SK-N-SH (cell line): ENCODE results near the gene BAHCC1.

Experiments used
- EZH2phosphoT487 ChIP-seq: fragments of 200-600 bp; sonication (generic); IDR thresholded peaks from 2 replicates; pipeline ENCODE4 v1.6.1; 2017; ENCODE audit warnings: low read depth, mixed run types, mild to moderate bottlenecking, antibody characterized with exemption, moderate library complexity, borderline replicate concordance
- GABPA ChIP-seq: IDR thresholded peaks from 2 replicates; pipeline ENCODE4 v1.4.0; 2012; ENCODE audit warnings: low read depth, mild to moderate bottlenecking
- MEF2A ChIP-seq: IDR thresholded peaks from 2 replicates; pipeline ENCODE4 v1.4.0; 2012; ENCODE audit warnings: low read depth, borderline replicate concordance
- POLR2AphosphoS5 ChIP-seq: IDR thresholded peaks from 2 replicates; pipeline ENCODE4 v1.6.1; 2012; ENCODE audit warnings: low read depth, low read length
- RCOR1 ChIP-seq: fragments of 150-350 bp; IDR thresholded peaks from 2 replicates; pipeline ENCODE4 v1.6.1; 2017; ENCODE audit warnings: antibody characterized with exemption, low read length
- SIN3A ChIP-seq: IDR thresholded peaks from 2 replicates; pipeline ENCODE4 v1.6.1; 2012; ENCODE audit warnings: low read depth, mild to moderate bottlenecking, low read length, moderate library complexity, borderline replicate concordance
- TEAD4 ChIP-seq: IDR thresholded peaks from 2 replicates; pipeline ENCODE4 v1.4.0; 2012; ENCODE audit warnings: mild to moderate bottlenecking, borderline replicate concordance; ENCODE audit not compliant: insufficient read depth
- TF ChIP-seq, protein P1 (sequence below): IDR thresholded peaks from 2 replicates; pipeline ENCODE4 v1.6.1; 2012; ENCODE audit warnings: mild to moderate bottlenecking, low read depth, low read length, moderate library complexity
- TF ChIP-seq, protein P2 (sequence below): fragments of 200-600 bp; sonication (generic); IDR thresholded peaks from 2 replicates; pipeline ENCODE4 v1.6.1; 2017; ENCODE audit warnings: antibody characterized with exemption, mild to moderate bottlenecking, moderate library complexity
- TF ChIP-seq, protein P3 (sequence below): IDR thresholded peaks from 2 replicates; pipeline ENCODE4 v1.4.0; 2012; ENCODE audit warnings: low read depth

DNA sequence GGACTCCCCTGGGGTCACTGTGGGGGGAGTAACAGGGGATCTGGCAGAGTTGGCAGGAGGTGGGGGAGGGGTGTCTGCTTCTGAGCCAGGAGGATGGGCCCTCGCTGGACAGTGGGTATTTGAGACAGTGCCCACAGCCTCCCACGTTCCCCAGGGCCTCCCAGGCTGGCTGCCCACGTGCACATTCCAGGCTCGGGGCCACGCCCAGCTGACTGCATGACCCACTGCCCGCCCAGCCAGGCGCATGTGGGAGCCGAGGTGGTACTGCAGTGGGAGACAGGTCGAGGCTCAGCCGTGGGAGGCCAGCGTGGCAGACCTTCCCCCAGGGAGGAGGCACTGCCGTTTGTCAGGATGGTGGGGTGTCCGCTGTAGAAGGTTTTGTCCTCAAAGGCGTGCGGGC, 38.8 kb downstream of the BAHCC1 start:
- TF ChIP-seq, protein P1, sequence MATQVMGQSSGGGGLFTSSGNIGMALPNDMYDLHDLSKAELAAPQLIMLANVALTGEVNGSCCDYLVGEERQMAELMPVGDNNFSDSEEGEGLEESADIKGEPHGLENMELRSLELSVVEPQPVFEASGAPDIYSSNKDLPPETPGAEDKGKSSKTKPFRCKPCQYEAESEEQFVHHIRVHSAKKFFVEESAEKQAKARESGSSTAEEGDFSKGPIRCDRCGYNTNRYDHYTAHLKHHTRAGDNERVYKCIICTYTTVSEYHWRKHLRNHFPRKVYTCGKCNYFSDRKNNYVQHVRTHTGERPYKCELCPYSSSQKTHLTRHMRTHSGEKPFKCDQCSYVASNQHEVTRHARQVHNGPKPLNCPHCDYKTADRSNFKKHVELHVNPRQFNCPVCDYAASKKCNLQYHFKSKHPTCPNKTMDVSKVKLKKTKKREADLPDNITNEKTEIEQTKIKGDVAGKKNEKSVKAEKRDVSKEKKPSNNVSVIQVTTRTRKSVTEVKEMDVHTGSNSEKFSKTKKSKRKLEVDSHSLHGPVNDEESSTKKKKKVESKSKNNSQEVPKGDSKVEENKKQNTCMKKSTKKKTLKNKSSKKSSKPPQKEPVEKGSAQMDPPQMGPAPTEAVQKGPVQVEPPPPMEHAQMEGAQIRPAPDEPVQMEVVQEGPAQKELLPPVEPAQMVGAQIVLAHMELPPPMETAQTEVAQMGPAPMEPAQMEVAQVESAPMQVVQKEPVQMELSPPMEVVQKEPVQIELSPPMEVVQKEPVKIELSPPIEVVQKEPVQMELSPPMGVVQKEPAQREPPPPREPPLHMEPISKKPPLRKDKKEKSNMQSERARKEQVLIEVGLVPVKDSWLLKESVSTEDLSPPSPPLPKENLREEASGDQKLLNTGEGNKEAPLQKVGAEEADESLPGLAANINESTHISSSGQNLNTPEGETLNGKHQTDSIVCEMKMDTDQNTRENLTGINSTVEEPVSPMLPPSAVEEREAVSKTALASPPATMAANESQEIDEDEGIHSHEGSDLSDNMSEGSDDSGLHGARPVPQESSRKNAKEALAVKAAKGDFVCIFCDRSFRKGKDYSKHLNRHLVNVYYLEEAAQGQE: no peak
- no peak for TF ChIP-seq TEAD4
- TF ChIP-seq, protein P2, sequence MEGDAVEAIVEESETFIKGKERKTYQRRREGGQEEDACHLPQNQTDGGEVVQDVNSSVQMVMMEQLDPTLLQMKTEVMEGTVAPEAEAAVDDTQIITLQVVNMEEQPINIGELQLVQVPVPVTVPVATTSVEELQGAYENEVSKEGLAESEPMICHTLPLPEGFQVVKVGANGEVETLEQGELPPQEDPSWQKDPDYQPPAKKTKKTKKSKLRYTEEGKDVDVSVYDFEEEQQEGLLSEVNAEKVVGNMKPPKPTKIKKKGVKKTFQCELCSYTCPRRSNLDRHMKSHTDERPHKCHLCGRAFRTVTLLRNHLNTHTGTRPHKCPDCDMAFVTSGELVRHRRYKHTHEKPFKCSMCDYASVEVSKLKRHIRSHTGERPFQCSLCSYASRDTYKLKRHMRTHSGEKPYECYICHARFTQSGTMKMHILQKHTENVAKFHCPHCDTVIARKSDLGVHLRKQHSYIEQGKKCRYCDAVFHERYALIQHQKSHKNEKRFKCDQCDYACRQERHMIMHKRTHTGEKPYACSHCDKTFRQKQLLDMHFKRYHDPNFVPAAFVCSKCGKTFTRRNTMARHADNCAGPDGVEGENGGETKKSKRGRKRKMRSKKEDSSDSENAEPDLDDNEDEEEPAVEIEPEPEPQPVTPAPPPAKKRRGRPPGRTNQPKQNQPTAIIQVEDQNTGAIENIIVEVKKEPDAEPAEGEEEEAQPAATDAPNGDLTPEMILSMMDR: no peak
- TF ChIP-seq MEF2A: no peak
- no peak for TF ChIP-seq POLR2AphosphoS5
- TF ChIP-seq EZH2phosphoT487: no peak
- no peak for TF ChIP-seq GABPA
- no peak for TF ChIP-seq RCOR1
- TF ChIP-seq SIN3A: no peak
- TF ChIP-seq, protein P3, sequence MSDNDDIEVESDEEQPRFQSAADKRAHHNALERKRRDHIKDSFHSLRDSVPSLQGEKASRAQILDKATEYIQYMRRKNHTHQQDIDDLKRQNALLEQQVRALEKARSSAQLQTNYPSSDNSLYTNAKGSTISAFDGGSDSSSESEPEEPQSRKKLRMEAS: no peak
